Transverse colon (tissue), 4 donors: ENCODE measurements around the gene NID1. TPM values are rescaled to one million over a fixed set of nuclear protein-coding genes. Genes with fewer than 3 reads are reported as not detected.

Experiments
- DNase-seq: peaks from one replicate; pipeline ENCODE4 v3.0.0-alpha.2; 2019
- H3K27ac ChIP-seq, 4 donors: fragments of 200-600 bp; sonication (generic); 2 replicates each; pipeline ENCODE4 v1.5.1; 2016 to 2018; ENCODE audit warnings: inconsistent platforms in 4 of 4
- H3K27me3 ChIP-seq: fragments of 200-600 bp; sonication (generic); 2 replicates; pipeline ENCODE4 v1.5.1; 2017; ENCODE audit warnings: inconsistent platforms
- H3K36me3 ChIP-seq, 4 donors: fragments of 200-600 bp; sonication (generic); 2 replicates each; pipeline ENCODE4 v1.5.1; 2017 to 2019; ENCODE audit warnings: inconsistent platforms in 4 of 4
- H3K4me1 ChIP-seq, 4 donors: fragments of 200-600 bp; sonication (generic); 2 replicates each; pipeline ENCODE4 v1.5.1; 2017 to 2020; ENCODE audit warnings: inconsistent platforms in 4 of 4
- H3K4me3 ChIP-seq, 4 donors: fragments of 200-600 bp; sonication (generic); 1 replicate in 1 of 4; 2 replicates in 3 of 4; pipeline versions ENCODE4 v1.5.1 to v1.6.1; 2017 to 2019; ENCODE audit warnings: inconsistent platforms in 4 of 4
- H3K9me3 ChIP-seq, 2 donors: fragments of 200-600 bp; sonication (generic); 2 replicates each; pipeline ENCODE4 v1.5.1; 2017 to 2019; ENCODE audit warnings: inconsistent platforms in 2 of 2
- EP300 ChIP-seq: sonication (generic); formaldehyde crosslinking; IDR thresholded peaks from one replicate; pipeline ENCODE4 v1.6.1; 2017; ENCODE audit warnings: antibody characterized with exemption, low read depth
- POLR2A ChIP-seq: fragments of 450-650 bp; IDR thresholded peaks from one replicate; pipeline ENCODE4 v1.6.1; 2016; ENCODE audit warnings: antibody characterized with exemption, mild to moderate bottlenecking, moderate library complexity
- POLR2AphosphoS5 ChIP-seq, 3 donors: sonication (generic); formaldehyde crosslinking; IDR thresholded peaks; one replicate each; pipeline ENCODE4 v1.6.1; 2016; ENCODE audit warnings: antibody characterized with exemption in 3 of 3
- WGBS, 2 donors: methylation state at CpG; one replicate each; pipeline ENCODE4 v1.1.5; 2018; ENCODE audit warnings: low coverage in 1 of 2; 5-methylcytosine and 5-hydroxymethylcytosine counted together
- in situ Hi-C, 4 donors: fragments of 200-750 bp; cut with MboI; loops; one replicate each; pipeline versions ENCODE4 v1.15.0 to v1.15.1; 2017; ENCODE audit warnings: low sequenced_read_pairs in 3 of 4, low pct_ligation_motif_present in 1 of 4, low pct_unique_long_range_greater_than_20kb in 1 of 4
- intact Hi-C: fragments of 100-400 bp; cut with DNase I; formaldehyde crosslinking; loops from one replicate; pipeline ENCODE4 v1.15.1; 2023; ENCODE audit warnings: low total_unique reads
- total RNA-seq, 4 donors: library from RNA; depleted of rRNA; stranded (reverse); fragments of >200 nt; gene quantifications; one replicate each; pipeline ENCODE4 v1.1.0, GENCODE V29; 2016
- TF ChIP-seq, protein P1 (sequence below), 5 experiments: fragments of 200-600 bp in 3 of 5; fragments of 450-650 bp in 2 of 5; sonication (generic) in 3 of 5; IDR thresholded peaks; 1 replicate in 2 of 5; 2 replicates in 3 of 5; pipeline ENCODE4 v1.5.1; 2016 to 2017; ENCODE audit warnings: antibody characterized with exemption in 5 of 5, inconsistent platforms in 3 of 5, mild to moderate bottlenecking in 2 of 5, moderate library complexity in 1 of 5

NID1 gene
- total RNA-seq, 4 donors from 2014 or later, result 42.7 to 133 (median 63.5) TPM

DNA sequence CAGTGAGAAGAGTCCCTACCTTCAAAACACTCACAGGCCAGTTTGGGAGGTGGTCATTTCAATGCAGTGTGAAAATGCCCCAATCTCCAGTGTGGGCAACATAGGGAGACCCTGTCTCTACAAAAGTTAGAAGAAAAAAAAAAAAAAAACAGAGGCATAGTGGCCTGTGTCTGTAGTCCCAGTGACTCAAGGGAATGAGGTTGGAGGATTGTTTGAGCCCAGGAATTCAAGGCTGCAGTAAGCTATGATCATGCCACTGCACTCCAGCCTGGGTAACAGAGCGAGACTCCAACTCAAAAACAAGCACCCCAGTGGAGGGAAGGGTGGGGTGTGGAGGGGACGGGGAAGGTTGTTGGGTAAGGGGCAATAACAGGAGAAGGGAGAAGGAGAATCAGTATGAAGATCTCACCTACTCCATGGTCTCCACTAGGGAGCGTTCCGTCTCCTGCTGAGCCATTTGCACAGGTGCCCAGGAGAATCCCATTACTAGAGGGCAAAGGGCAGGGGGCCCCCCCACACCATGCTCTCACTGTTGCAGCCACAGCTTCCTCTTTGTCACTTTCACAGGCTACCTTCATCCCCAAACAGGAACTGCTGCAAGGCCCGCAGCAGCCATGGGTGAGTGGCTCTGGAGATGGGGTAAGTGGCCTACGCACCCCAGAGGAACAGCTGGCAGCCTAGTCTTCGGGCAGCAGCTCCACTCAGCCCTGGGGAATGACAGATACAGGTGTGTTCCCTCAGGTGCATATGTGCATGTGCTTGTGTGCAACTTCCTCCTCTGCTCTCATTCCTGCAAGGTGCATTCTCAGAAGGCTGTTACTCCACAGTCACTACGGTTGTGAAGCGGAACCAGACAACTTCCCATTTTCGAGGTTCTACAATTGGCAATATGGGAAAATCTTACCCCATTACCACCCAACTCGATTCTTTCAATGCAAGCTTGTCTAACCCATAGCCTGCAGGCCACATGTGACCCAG is 110.3 kb downstream of the NID1 start:
- intact Hi-C loops (no loop called here), in situ Hi-C loops (loop anchor here (25.0 kb wide), 2 partner anchors 92 to 442 kb away; partner anchors contain the start of genes B3GALNT2 (in 3 of the 4) and LYST (in 1 of the 4))
- 66 to 100% methylated on average over 1 to 11 of the region's 11 CpGs for WGBS, 2 donors
- Histone ChIP-seq H3K9me3 (no peaks in the 10 kb centered on the region), H3K4me3 (no peak overlapping the region), H3K27me3 (no peaks in the 10 kb centered on the region), H3K4me1 (peaks cover 0 to 22% (median 9%) of the 10 kb centered on the region in 4 donors), H3K36me3 (no peaks in the 10 kb centered on the region), H3K27ac (no peak overlapping the region)
- TF ChIP-seq POLR2AphosphoS5 (IDR thresholded peaks at IDR 0.05), result no peak
- TF ChIP-seq, protein P1, sequence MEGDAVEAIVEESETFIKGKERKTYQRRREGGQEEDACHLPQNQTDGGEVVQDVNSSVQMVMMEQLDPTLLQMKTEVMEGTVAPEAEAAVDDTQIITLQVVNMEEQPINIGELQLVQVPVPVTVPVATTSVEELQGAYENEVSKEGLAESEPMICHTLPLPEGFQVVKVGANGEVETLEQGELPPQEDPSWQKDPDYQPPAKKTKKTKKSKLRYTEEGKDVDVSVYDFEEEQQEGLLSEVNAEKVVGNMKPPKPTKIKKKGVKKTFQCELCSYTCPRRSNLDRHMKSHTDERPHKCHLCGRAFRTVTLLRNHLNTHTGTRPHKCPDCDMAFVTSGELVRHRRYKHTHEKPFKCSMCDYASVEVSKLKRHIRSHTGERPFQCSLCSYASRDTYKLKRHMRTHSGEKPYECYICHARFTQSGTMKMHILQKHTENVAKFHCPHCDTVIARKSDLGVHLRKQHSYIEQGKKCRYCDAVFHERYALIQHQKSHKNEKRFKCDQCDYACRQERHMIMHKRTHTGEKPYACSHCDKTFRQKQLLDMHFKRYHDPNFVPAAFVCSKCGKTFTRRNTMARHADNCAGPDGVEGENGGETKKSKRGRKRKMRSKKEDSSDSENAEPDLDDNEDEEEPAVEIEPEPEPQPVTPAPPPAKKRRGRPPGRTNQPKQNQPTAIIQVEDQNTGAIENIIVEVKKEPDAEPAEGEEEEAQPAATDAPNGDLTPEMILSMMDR (IDR thresholded peaks at IDR 0.05), result no peak
- no peak for TF ChIP-seq POLR2A
- TF ChIP-seq EP300, result no peak
- peak; percentile 54 for DNase-seq

DNA sequence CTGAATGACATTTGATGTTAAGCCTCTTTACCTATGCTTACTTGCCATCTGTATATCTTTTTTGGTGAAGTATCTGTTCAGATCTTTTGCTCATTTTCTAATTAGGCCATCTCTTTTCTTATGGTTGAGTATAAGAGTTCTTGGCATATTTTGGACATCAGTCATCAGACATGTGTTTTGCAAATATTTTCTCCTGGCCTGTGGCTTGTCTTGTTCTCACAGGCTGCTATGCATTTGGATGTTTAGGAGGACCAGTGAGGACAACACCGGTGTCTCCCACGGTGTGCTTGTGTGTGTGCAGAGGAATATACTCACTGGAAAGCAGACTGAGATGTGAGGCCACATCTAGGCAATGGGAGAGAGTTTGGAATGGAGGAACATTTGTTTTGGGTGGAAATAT is 111.1 kb downstream of the NID1 start:
- WGBS, 2 donors, result 82% methylated on average over 2 of the region's 2 CpGs; no CpG with 5 or more reads in 1 of the 2 donors
- in situ Hi-C loops, result loop anchor here (25.0 kb wide), 2 partner anchors 92 to 442 kb away; partner anchors contain the start of genes B3GALNT2 (in 3 of the 4) and LYST (in 1 of the 4)
- H3K4me1 ChIP-seq, result peaks cover 0 to 22% (median 9%) of the 10 kb centered on the region in 4 donors
- no peak for DNase-seq
- H3K36me3 ChIP-seq, result no peaks in the 10 kb centered on the region
- TF ChIP-seq EP300 (no peak), POLR2AphosphoS5 (IDR thresholded peaks at IDR 0.05) (no peak), POLR2A (no peak)
- TF ChIP-seq, protein P1 (IDR thresholded peaks at IDR 0.05), result no peak
- no peaks in the 10 kb centered on the region for H3K27me3 ChIP-seq
- no peak overlapping the region for H3K27ac ChIP-seq
- intact Hi-C loops, result no loop called here
- H3K9me3 ChIP-seq, result no peaks in the 10 kb centered on the region
- no peak overlapping the region for H3K4me3 ChIP-seq

DNA sequence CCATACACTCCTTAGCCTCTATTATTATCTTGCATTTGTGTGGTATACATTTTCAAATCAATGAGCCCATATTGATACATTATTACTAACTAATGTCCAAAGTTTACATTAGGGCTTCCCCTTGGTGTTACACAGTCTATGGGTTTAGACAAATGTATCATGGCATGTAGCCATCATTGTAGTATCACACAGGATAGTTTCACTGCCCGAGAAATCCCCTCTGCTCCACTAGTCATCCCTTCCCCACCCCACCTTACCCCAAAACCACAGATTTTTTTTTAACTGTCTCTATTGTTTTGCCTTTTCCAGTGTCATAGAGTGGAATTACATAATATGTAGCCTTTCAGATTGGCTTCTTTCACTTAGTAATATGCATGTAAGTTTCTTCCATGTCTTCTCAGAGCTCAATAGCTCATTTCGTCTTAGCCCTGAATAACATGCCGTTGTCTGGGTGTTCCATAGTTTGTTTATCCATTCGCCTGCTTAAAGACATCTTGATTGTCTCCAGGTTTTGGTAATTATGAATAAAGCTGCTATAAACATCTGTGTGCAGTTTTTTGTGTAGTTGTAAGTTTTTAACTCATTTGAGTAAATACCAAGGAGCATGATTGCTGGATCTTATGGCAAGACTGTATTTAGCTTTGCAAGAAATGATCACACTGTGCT is 111.8 kb downstream of the NID1 start:
- DNase-seq, result no peak
- in situ Hi-C loops, result loop anchor here (25.0 kb wide), 2 partner anchors 91 to 441 kb away; partner anchors contain the start of genes B3GALNT2 (in 3 of the 4) and LYST (in 1 of the 4)
- Histone ChIP-seq H3K27me3 (no peaks in the 10 kb centered on the region), H3K27ac (no peak overlapping the region), H3K4me3 (no peak overlapping the region), H3K36me3 (no peaks in the 10 kb centered on the region), H3K4me1 (peaks cover 0 to 22% (median 9%) of the 10 kb centered on the region in 4 donors), H3K9me3 (no peaks in the 10 kb centered on the region)
- 73 to 74% methylated on average over 4 of the region's 4 CpGs for WGBS, 2 donors
- intact Hi-C loops, result no loop called here
- TF ChIP-seq POLR2A (no peak), POLR2AphosphoS5 (IDR thresholded peaks at IDR 0.05) (no peak), EP300 (no peak)
- TF ChIP-seq, protein P1 (IDR thresholded peaks at IDR 0.05), result no peak

DNA sequence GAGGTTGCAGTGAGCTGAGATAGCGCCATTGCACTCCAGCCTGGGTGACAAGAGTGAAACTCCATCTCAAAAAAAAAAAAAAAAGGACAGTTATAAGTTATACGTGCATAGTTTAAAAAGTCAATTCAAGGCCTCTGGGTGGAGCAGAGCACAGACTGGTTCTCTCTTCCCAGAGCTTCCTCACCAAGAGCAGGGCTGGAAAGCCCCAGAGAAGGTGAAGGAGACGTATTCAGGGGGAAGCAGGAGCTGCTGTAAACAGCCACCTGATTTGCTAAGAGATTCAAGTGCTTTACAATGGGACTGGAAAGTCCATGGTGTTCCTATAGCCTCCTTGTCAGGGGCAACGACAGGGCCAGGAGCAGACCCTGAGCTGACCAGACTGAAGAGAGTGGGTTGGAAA is 113.2 kb downstream of the NID1 start:
- TF ChIP-seq EP300 (no peak), POLR2AphosphoS5 (IDR thresholded peaks at IDR 0.05) (no peak), POLR2A (no peak)
- TF ChIP-seq, protein P1 (IDR thresholded peaks at IDR 0.05), result no peak
- H3K9me3 ChIP-seq, result no peaks in the 10 kb centered on the region
- no peak overlapping the region for H3K4me3 ChIP-seq
- H3K36me3 ChIP-seq, result no peaks in the 10 kb centered on the region
- peaks cover 0 to 26% (median 9%) of the 10 kb centered on the region in 4 donors for H3K4me1 ChIP-seq
- WGBS, 2 donors, result 80 to 84% methylated on average over 2 to 4 of the region's 4 CpGs
- no peaks in the 10 kb centered on the region for H3K27me3 ChIP-seq
- in situ Hi-C loops, result loop anchor here (25.0 kb wide), 2 partner anchors 89 to 439 kb away; partner anchors contain the start of genes B3GALNT2 (in 3 of the 4) and LYST (in 1 of the 4)
- H3K27ac ChIP-seq, result no peak overlapping the region
- intact Hi-C loops, result no loop called here
- no peak for DNase-seq
